Measurements from ENCODE around the gene ITGA2B.
A peak's percentile ranks its signal among the peaks of the same experiment; 100 is the strongest.
"Not testable (repeated sequence)": the region's sequence is repeated elsewhere in the genome, so short reads cannot be mapped to it uniquely, and the experiment has no call there.

ITGA2B gene

GRCh38 chr17:44368391-44369243, 20.8 kb downstream of the ITGA2B start:
- DNase-seq = not testable (repeated sequence)

DNA sequence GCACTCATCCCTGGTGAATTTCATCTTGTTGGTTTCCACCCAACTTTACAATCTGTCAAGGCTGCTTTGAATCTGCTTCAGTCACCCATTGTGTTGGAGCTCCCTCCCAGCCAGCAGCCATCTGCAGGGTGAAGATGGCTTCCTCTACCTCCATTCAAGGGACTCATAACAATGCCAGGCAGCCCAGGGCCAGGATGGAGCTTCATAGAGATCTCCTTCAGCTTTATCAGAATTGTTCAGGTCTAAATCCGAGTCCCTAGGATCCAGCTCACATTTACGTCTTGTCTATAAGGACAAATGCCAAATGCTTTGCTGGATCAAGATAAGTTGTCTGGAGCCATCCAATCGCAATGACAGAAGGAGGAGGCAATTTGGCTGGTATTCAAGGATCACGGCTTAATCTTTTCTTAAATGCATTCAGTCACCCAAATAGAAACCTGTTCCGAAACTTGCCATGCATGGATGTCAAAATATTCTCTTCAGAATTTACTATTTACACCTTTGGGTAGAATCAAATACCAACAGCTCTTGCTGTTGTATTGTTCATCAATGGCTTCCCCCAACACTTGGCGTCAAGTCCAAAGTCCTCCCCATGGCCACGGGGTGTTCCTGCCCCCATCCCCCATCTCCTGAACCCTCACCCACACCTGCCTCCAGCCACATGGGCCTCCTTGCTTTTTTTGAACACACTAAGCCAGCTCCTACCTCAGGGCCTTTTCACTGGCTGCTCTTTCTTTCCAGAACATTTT, 22.0 kb downstream of the ITGA2B start:
- DNase-seq = no peak

GRCh38 chr17:44365051-44365450, 24.4 kb downstream of the ITGA2B start:
- not testable (repeated sequence) for DNase-seq

DNA sequence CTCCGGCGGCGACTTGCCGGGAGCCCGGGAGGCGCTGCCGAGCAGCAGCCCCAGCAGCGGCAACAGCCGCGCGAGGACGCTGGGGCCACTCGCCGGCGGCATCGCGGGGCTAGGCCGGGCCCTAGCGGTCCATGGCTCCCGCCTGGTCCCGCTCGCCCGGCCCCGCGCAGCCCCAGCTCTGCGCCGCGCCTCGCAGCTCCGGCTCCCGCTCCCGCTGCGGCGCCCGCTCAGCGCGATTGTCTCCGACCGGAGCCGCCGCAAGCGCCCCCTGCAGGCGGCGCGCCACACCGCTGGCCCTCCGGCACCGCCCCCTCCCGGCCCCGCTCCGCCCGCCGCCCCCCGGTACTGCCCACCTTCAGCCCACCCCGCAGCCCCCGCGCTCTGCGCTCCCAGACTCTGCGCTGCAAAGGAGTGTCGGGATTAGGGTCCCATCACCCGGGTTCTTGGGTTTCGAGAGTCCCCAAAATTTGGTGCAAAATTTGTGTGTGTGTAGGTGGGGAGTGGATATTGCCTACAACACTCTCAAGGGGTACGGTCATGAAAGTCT, 25.8 kb downstream of the ITGA2B start, which contains the start of gene FAM171A2:
FAM171A2 (minus strand) TSS at position 241 of the 547 bp plus-strand sequence; CDS start at position 102, 139 bp downstream.
- peak; percentile 68 for DNase-seq

- no peak for DNase-seq
These were observed 26.4 kb downstream of the ITGA2B start for GRCh38 chr17:44362949-44363612.

GRCh38 chr17:44362459-44362948, 26.9 kb downstream of the ITGA2B start:
- no peak for DNase-seq

DNA sequence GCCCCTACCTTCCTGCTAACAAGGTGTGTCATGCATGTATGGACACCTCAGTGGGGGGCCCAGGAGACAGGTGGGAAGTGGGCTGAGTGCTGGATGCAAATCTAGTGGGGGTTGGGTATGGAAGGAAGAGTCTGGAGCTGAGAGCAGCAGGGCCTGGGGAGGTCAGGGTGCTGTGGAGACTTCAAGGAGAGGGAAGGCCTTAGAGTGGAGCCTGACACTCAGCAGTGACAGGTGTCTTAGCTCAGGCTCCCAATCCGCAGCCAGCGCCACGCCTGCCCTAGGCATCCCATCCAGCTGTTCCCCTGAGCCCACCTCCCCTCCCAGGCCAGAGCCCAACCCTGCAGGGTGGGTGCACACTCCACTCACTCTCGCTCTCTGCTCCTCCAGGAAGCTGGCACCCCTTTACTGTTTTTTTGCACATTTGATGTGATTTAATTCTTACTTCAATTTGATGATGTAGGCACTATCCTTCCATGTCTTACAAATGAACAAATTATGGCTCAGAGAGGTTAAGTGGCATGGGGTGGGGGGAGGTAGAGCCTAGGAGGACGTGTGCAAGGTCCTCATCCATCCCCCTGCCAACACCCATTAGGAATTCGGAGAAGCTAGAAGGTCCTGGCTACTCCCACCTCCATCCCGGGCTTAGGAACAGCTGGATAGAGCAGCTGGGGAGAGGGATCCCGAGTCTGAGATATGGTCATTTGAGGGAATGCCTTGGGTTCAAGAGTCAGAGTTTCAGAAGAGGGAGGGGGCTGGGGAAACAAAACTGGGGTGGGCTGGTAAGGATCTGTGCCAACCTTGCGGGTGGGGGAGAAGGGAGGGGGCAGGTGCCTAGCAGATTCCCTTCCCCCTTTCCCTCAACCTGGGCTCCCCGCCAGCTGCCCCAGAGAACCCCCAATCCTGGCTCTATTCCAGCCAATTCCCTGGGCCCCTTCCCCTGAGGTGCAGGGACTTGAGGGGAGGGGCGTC, 27.9 kb downstream of the ITGA2B start:
- no peak for DNase-seq

DNA sequence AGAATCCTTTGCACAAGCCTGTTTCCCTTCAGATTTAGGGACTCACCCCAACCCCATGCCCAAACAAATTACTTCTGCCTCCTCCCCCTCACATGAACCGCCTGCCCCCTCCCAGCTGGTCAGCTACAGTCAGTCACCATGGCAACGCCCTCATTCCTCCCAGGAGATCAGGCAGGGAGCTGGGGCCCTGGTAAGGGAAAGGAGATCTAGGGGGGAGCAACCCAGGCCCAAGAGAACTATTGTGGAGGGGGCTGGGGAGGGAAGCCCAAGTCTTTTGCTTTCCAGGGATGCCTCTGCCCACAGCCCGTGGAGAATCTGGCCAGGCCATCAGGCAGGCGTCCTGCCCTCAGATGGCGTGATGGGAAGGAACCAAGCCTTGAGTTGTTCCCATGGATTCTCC, 28.6 kb downstream of the ITGA2B start:
- DNase-seq = no peak

DNA sequence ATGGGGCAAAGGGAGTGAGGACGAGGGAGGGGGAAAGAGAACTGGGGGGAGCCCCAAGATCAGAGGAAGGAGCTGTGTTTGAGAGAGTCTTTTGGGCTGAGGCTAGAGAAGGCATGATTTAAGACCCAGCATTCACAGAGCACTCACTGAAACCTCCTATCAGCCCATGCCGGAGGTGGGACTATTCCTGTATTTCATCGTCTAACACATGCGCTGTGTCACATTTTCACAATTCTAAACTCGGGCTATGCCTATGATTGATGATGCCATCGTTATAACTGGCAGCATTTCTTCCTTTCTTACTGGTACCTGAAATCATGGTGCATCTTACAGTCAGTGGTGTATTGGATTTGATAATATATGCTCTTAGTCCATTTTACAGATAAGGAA, 29.3 kb downstream of the ITGA2B start:
- no peak for DNase-seq

DNA sequence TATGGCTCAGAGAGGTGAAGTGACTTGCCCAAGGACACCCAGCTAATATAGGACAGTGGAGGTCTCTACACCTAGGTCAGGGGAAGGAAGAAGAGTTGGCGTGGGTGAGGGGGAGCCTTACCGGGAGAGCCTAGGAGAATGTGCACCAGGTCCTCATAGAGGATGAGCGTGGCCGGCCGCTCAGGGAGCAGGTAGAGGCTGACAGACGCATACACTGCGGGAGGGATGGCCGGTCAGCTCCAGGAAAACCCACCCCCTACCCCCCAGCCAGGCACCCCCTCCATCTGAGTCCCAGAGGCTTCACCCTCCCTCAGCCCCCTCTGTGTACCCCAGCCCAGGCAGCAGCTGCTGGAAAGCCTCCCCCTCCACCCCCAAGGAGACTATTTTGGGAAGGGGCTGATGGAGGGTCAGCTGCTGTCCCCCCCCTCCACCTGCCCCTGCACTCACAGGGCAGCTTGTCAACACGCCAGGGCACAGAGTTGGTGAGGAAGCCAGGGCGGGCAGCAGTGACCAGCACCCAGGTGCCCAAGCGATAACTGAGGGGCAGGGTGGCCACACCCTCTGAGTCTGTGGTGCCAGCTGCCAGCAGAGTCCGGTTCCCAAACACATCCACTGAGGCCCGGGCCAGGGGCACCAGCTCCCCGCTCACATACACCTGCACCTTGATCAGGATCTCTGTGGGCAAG, 29.8 kb downstream of the ITGA2B start:
- no peak for DNase-seq

DNA sequence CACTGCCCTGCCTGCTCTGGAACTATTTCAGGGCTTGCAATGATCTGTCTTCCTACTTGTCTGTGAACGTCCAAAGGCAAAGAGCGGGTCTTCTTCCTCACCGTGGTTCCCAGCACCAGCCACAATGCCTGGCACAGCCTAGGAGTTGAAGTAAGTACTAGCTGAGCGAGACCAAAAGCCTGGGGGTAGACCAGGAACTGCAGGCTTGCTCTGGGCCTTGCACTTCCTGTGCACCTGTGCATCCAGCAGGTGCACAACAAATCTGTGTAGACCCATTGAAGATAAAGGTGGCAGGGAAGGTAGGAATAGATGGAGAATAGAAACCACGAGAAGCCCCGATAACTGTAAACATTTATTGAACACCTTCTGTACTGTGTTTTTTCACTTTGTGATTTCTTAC, 30.4 kb downstream of the ITGA2B start:
- DNase-seq = no peak

DNA sequence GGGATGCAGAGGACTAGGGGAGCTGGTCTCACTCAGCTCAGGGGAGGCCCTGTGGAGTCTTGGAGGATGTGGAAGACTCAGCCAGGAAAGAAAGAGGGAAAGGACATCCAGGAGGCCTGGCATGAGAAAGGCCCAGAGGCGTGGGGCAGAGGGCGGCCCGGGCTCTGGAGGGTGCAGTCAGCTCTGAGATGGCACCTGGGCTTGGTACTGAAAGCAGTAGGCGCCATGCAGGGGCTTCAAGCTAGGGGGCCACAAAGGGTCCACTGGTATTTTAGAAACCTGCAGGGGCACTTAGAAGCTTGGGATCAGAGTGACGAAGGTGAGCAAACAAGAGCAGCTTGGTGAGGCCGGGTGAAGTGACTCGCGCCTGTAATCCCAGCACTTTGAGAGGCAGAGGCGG, 31.4 kb downstream of the ITGA2B start:
- no peak for DNase-seq

GRCh38 chr17:44356241-44356640, 33.2 kb downstream of the ITGA2B start:
- no peak for DNase-seq

DNA sequence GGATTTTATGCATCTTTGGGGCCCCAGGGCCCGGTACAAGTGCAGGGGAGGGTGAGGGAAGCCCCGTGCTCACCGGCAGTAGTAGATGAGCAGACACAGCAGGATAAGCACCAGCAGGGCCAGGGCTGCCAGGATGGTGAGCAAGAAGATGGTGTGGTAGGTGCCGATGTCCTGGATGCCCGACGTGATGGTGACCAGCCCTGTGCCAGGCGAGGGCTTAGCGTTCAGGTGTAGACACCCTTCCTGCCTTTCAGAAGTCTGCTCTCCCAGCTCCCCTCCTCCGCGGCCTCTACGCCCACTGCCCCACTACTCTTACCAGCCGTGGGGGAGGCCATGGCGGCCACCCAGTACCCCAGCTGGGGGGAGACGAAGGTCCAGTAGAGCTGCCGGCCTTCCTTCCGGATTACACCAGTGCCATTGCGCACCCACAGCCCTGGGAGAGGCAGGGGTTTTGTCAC, 33.8 kb downstream of the ITGA2B start:
- DNase-seq = no peak

DNA sequence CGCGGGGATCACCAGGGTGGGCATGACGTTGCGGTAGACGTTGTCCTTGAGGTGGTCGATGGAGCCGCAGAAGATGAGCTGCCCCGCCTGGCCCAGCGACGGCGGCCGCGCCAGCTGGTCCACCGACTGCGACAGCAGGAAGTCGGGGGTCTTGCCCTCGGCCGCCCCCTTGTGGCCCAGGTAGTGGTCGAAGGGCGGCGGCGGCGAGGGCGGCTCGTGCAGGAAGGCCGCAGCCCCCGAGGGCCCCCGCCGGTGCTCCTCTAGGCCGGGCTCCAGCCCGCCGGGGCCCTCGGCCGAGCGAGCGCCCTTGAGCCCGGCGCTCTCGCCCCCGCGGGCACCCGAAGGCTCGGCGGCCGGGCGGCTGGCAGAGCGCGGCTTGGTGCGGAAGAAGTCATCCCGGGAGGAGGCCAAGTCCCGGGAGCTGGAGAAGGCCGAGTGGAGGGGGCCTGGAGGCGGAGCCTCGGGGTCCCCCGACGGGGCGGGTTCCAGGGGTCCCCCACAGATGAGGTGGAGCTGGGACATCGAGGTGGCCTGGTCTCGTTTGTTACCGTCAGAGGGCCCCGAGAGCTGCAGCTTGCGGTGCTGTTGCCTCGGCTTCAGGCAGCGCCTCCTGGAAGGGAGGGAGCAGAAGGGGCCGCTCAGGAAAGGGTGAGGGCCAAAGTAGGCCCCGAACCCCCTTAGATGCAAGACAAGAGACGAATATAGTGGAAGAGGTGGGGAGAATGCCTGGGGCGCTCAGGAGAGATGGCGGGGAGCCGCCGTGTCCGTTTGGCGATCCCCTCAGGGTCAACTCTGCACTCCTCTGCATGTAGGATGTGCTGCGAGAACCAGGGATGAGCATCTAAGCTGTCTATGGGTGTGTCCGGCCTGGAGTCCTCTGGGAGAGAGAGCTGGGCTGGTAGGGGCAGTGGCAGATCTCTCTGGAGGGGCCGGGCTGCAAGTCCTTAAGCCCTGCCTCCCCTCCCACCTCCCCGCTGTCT, 34.6 kb downstream of the ITGA2B start:
- DNase-seq = peak; percentile 59

- DNase-seq = no peak
These were observed 35.6 kb downstream of the ITGA2B start for GRCh38 chr17:44353672-44354331.

DNA sequence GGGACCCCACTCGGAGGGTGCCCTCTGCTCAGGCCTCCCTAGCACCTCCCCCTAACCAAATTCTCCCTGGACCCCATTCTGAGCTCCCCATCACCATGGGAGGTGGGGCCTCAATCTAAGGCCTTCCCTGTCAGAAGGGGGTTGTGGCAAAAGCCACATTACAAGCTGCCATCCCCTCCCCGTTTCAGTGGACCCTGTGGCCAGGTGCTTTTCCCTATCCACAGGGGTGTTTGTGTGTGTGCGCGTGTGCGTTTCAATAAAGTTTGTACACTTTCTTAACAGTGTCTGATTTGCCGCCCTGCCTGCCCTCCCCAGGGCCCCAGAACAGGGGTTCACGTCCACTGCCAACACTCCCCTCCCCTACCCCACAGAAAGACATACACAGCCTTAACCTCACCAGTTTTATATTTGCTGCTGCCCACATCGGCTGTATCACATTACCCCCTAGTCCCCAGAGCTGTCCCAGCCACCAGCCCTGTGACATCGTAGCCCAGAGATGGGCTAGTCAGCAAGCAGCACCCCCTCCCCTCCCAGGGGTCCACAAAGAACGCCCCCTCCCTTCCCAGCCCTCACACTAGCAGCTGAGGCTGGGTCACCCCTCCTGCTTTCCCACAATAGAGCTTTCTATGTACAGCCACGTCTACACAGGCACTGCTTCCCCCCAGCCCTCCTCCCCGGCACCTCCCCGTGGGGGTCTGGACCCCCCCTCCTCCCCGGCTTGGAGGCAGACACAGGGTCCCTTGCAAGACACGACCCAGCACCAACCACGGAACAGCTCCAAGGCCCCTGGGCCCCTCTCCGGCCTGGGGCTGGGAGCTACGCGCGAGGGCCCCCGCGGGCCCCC, 36.4 kb downstream of the ITGA2B start:
- DNase-seq = no peak

All from T-helper 9 cell (primary cell).